ENCODE results near the gene ARAP1.

The ARAP1 gene

GRCh38 chr11:72692498-72693237 is 59.5 kb downstream of the ARAP1 start:
- FAIRE-seq = no peak
- TF ChIP-seq POLR2AphosphoS5 (IDR thresholded peaks at IDR 0.05; ENCODE audit: low read depth, low read length) (no peak), TAF1 (IDR thresholded peaks at IDR 0.05; ENCODE audit: borderline replicate concordance, low read depth, low read length) (no peak), POLR2A (IDR thresholded peaks at IDR 0.05; ENCODE audit: low read depth, low read length) (no peak)
- DNase-seq (ENCODE audit: insufficient read length) = no peak

DNA sequence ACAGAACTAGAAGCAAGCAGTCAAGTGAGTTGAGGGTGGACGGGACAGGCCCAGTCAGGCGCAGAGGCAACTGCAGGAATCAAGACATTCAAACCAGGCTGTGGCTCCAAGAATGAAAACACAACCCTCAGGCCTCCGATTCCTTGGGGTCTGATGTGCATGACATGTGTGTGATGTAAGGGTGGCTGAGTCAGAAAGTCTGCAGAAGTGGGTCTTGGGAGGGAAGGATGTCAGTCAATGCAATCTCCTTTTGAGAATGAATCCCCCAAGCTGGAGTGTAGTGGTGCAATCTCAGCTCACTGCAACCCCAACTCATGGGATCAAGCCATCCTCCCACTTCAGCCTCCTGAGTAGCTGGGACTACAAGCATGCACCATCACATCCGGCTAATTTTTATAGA is 62.0 kb downstream of the ARAP1 start:
- FAIRE-seq (no peak), DNase-seq (ENCODE audit: insufficient read length) (no peak)
- TF ChIP-seq POLR2A (IDR thresholded peaks at IDR 0.05; ENCODE audit: low read depth, low read length) = no peak
- TF ChIP-seq TAF1 (IDR thresholded peaks at IDR 0.05; ENCODE audit: borderline replicate concordance, low read depth, low read length) = no peak
- TF ChIP-seq POLR2AphosphoS5 (IDR thresholded peaks at IDR 0.05; ENCODE audit: low read depth, low read length) = no peak

DNA sequence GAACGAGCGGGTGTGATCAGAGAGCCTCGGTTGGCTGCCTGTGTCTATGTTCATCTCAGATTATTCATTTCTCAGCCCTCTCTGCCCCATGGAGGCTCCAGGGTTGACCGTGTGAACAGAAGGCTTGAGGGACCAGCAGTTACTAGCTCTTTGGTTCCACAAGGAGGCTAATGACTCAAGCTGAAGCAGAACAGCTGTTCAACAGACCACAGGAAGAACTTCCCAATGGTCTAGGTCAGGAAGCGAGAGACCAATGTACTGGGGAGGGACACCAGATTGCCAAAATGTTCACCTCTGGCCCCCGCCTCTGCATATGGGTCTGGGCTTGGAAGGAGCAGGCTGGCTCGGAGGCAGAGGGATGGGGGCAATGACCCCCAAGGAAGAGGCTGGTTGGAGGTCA is 63.3 kb downstream of the ARAP1 start:
- DNase-seq (ENCODE audit: insufficient read length) = no peak

DNA sequence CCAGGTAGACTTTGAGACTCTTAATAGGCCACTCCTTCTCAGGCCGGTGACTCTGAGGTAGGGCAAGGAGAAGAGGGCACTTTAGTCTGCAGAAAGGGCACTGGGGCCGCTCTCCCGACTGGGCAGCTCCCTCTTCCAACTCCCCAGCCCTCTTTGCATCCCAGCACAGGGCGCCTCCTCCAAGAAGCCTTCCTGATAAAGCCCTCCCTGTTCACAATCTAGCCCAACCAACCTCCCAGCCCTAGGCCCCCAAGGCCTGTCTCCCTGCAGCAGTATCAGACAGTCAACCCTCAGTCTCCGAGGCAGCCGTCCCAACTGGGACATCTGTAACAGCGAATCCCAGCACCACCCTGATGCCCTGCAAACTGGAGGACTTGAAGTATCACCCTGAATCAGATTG is 63.7 kb downstream of the ARAP1 start:
- DNase-seq (ENCODE audit: insufficient read length) = no peak
- no peak for FAIRE-seq
- TF ChIP-seq POLR2A (IDR thresholded peaks at IDR 0.05; ENCODE audit: low read depth, low read length) = no peak
- no peak for TF ChIP-seq POLR2AphosphoS5 (IDR thresholded peaks at IDR 0.05; ENCODE audit: low read depth, low read length)
- no peak for TF ChIP-seq TAF1 (IDR thresholded peaks at IDR 0.05; ENCODE audit: borderline replicate concordance, low read depth, low read length)

More for the DNA sequence above, 63.3 kb downstream of the ARAP1 start:
- FAIRE-seq = peak; percentile 69
- no peak for TF ChIP-seq POLR2AphosphoS5 (IDR thresholded peaks at IDR 0.05; ENCODE audit: low read depth, low read length)
- TF ChIP-seq TAF1 (IDR thresholded peaks at IDR 0.05; ENCODE audit: borderline replicate concordance, low read depth, low read length) = no peak
- TF ChIP-seq POLR2A (IDR thresholded peaks at IDR 0.05; ENCODE audit: low read depth, low read length) = no peak

GRCh38 chr11:72687326-72687725 is 64.9 kb downstream of the ARAP1 start:
- FAIRE-seq = no peak
- no peak for DNase-seq (ENCODE audit: insufficient read length)
- TF ChIP-seq TAF1 (IDR thresholded peaks at IDR 0.05; ENCODE audit: borderline replicate concordance, low read depth, low read length) = no peak
- no peak for TF ChIP-seq POLR2AphosphoS5 (IDR thresholded peaks at IDR 0.05; ENCODE audit: low read depth, low read length)
- TF ChIP-seq POLR2A (IDR thresholded peaks at IDR 0.05; ENCODE audit: low read depth, low read length) = no peak

DNA sequence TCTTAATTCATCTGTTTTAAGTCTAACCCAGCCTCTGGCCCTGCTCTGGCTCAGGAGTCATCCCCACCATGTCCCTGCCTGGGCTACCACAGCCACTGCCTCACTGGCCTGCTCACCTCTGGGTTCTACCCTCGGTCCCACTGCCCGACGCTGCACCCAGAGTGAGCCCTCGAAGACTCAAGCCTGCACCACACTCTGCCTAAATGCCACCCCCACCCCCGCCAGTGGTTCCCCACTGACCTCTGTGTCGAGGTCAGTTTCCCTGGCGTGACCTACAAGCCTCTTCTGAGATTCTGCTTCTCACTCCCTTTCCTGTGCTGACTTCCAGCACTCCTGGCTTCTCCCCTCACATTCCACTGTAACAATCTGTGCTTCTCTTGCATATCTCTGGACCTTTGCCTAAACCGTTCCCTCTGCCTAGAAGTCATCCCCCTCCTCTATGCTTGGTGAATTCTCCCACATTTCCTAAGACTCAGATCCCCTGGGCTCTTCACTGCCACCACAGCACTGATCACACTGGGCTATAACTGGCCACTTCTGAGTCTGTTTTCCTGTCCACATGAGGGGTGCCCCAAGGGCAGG is 65.5 kb downstream of the ARAP1 start:
- DNase-seq (ENCODE audit: insufficient read length) (no peak), FAIRE-seq (no peak)
- TF ChIP-seq POLR2A (IDR thresholded peaks at IDR 0.05; ENCODE audit: low read depth, low read length) = no peak
- 0 out of 2 replicates have a peak, but pooled peaks have one; percentile 19 for TF ChIP-seq POLR2AphosphoS5 (IDR thresholded peaks at IDR 0.05; ENCODE audit: low read depth, low read length)

DNA sequence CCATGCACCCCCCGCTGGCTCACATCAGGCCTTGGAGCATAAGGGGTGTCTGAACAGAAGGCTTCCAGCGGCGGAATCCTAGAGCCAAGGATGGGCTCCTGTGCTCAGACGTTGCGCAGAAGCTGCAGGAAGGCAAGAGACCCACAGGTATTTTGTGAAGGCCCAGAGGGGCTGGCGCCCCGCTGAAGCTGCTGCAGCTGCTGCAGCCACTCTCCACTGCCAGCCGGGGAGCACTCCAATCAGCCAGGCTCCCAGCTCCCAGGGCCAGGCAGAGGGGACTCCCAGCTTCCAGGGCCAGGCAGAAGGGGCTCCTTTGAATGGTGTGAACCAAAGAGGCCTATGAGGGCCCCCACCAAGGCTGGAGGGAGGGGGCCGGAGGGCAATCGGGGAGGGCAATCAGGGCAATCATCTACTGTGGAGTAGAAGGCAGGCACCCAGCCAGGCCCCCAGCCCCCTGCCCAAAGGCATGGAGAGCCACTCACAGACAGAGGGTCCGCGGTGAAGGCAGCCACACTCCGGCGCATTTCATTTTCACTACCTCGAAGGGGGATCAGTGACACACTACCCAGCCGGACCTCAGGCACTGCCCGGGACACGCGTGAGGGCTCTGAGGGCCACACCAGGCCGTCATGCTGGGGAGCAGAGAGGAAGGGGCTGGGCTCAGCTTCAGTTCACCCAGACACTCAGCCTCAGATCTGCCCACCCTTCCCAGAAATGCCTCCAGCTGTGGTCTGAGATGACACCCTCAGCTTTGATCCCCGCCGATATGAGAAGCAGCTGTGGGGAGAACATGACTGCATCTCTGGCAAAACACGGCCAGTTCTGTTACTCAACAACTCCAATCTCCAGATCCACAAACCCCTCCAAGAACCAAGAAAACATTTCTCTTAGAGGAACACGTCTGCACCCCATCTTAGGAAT is 66.4 kb downstream of the ARAP1 start:
- DNase-seq (ENCODE audit: insufficient read length) (no peak), FAIRE-seq (no peak)

DNA sequence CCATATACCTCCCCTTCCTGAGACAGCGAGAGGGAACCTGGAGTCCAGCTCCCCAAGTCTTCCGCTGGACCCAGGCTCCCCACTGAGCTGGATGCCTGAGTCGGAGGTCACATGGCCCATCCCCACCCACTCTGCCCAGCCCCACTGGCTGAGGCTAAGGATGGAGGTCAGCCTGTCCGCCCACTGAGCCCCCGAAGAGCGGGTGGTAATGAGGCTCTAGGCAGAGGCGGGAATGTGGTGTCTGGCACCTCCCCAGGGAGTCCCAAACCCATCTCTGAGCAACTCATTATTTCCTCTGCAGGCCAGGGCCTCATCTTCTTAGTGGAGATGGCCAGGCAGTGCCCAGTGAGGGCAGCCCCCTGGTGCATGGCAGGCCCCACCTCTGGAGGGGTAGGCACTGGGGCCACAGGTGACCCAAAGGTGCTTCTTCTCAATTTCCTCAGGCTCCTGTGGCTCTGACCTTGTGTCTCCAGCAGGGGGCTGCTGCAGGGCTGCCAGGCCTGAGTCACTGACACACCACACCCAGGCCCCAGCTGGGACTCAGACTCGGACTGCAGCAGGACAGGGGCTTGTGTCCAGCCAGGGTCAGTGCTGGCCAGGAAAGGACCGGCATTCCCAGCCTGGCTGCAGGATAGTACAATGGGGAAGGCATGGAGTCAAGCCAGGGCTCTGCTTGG is 67.8 kb downstream of the ARAP1 start:
- TF ChIP-seq TAF1 (IDR thresholded peaks at IDR 0.05; ENCODE audit: borderline replicate concordance, low read depth, low read length) = no peak
- no peak for TF ChIP-seq POLR2AphosphoS5 (IDR thresholded peaks at IDR 0.05; ENCODE audit: low read depth, low read length)
- no peak for TF ChIP-seq POLR2A (IDR thresholded peaks at IDR 0.05; ENCODE audit: low read depth, low read length)
- DNase-seq (ENCODE audit: insufficient read length) = peak; percentile 84
- FAIRE-seq = peak; percentile 17

More for the DNA sequence above, 66.4 kb downstream of the ARAP1 start:
- TF ChIP-seq POLR2A (IDR thresholded peaks at IDR 0.05; ENCODE audit: low read depth, low read length) = no peak
- no peak for TF ChIP-seq TAF1 (IDR thresholded peaks at IDR 0.05; ENCODE audit: borderline replicate concordance, low read depth, low read length)
- TF ChIP-seq POLR2AphosphoS5 (IDR thresholded peaks at IDR 0.05; ENCODE audit: low read depth, low read length) = no peak

- TF ChIP-seq POLR2AphosphoS5 (IDR thresholded peaks at IDR 0.05; ENCODE audit: low read depth, low read length) = peak; percentile 64
- TF ChIP-seq TAF1 (IDR thresholded peaks at IDR 0.05; ENCODE audit: borderline replicate concordance, low read depth, low read length) = no peak
- DNase-seq (ENCODE audit: insufficient read length) = peak; percentile 85
- FAIRE-seq = peak; percentile 97
These were observed 68.4 kb downstream of the ARAP1 start for GRCh38 chr11:72683782-72684200.

- FAIRE-seq = no peak
- DNase-seq (ENCODE audit: insufficient read length) = no peak
- TF ChIP-seq POLR2AphosphoS5 (IDR thresholded peaks at IDR 0.05; ENCODE audit: low read depth, low read length) = no peak
- TF ChIP-seq POLR2A (IDR thresholded peaks at IDR 0.05; ENCODE audit: low read depth, low read length) = no peak
- no peak for TF ChIP-seq TAF1 (IDR thresholded peaks at IDR 0.05; ENCODE audit: borderline replicate concordance, low read depth, low read length)
These were observed 69.4 kb downstream of the ARAP1 start for GRCh38 chr11:72682858-72683243.

Data from GM12892 (cell line).